ENCODE results near the gene CEP250.

GRCh38 chr20:35432430-35432735 is 23.0 kb upstream of the CEP250 start:
- no peak for TF ChIP-seq CTCF (IDR thresholded peaks at IDR 0.05; ENCODE audit: low read depth, low read length, poor library complexity, severe bottlenecking)
- TF ChIP-seq EZH2phosphoT487 (IDR thresholded peaks at IDR 0.05; ENCODE audit: borderline replicate concordance, low read length), result no peak

All from DOHH2 (cell line).